Measurements from ENCODE around the gene UBE2O. TPM values are rescaled to one million over a fixed set of nuclear protein-coding genes. Genes with fewer than 3 reads are reported as not detected.

UBE2O gene
- total and polyA plus RNA-seq, 7 experiments from 2014 or later = 8.7 to 50.8 (median 39.2) TPM

- POLR2A ChIA-PET = interaction anchor here (0.5 to 2.4 kb wide), 7 partner anchors 12 to 605 kb away, joined by 3 to 8 read pairs (median 4); partner anchors contain the start of gene RHBDF2
- Histone ChIP-seq H3K36me3 (ENCODE audit: control insufficient read depth in 2 of 3, insufficient read depth in 3 of 3, low read length in 3 of 3) (no peaks in the 10 kb centered on the region), H3K4me1 (ENCODE audit: control insufficient read depth in 2 of 2, insufficient read depth in 2 of 2, low read length in 2 of 2) (peaks cover 11 to 26% of the 10 kb centered on the region in 2 donors), H3K27me3 (ENCODE audit: control insufficient read depth in 2 of 2, insufficient read depth in 2 of 2, low read length in 2 of 2) (no peaks in the 10 kb centered on the region), H3K9me3 (ENCODE audit: control insufficient read depth in 2 of 3, low read length in 3 of 3) (no peaks in the 10 kb centered on the region), H3K4me3 (ENCODE audit: low read length) (peak overlapping the region; percentile 73), H3K27ac (ENCODE audit: low read depth, low read length) (peak overlapping the region; percentile 89)
- CTCF ChIA-PET = interaction anchor here (0.6 to 1.7 kb wide), 3 partner anchors 10 to 53 kb away, joined by 3 to 7 read pairs (median 3); no protein-coding TSS in a partner anchor
- peaks cover 0 to 4% (median 0%) of the 10 kb centered on the region in 11 donors for H3K9me3 Mint-ChIP-seq
- peaks cover 23 to 53% (median 48%) of the 10 kb centered on the region in 7 donors for H3K4me1 Mint-ChIP-seq
- peak overlapping the region in 7 of 9 donors; percentile 43 to 86 (median 70) for H3K27ac Mint-ChIP-seq
- DNase-seq = peak in 2 of 9 donors; percentile 17 to 19
- peak; percentile 23 for ATAC-seq
- peak overlapping the region; percentile 86 to 95 (median 88) for H3K4me3 Mint-ChIP-seq
- no peaks in the 10 kb centered on the region for H3K27me3 Mint-ChIP-seq
- intact Hi-C loops (cut with micrococcal nuclease) = loop anchor here (2.0 to 10.0 kb wide), 10 partner anchors 41 to 635 kb away; partner anchors contain the start of genes ACOX1 (in 1 of the 2), MFSD11 (in 1 of the 2), PRPSAP1 (in 1 of the 2) and SPHK1 (in 1 of the 2)
- H3K36me3 Mint-ChIP-seq = no peaks in the 10 kb centered on the region
Measured at GRCh38 chr17:76452127-76452659, 759 bp downstream of the UBE2O start.

GRCh38 chr17:76451506-76451905 is 1.4 kb downstream of the UBE2O start:
- H3K4me3 Mint-ChIP-seq = peak overlapping the region; percentile 66 to 95 (median 88)
- peak overlapping the region in 4 of 9 donors; percentile 17 to 86 (median 62) for H3K27ac Mint-ChIP-seq
- H3K9me3 Mint-ChIP-seq = peaks cover 0 to 4% (median 0%) of the 10 kb centered on the region in 11 donors
- H3K27me3 ChIP-seq (ENCODE audit: control insufficient read depth in 2 of 2, insufficient read depth in 2 of 2, low read length in 2 of 2) = no peaks in the 10 kb centered on the region
- ChIA-PET CTCF (interaction anchor here (0.6 to 1.7 kb wide), 3 partner anchors 11 to 53 kb away, joined by 3 to 7 read pairs (median 3); no protein-coding TSS in a partner anchor), POLR2A (interaction anchor here (0.5 to 1.8 kb wide), 4 partner anchors 11 to 604 kb away, joined by 3 to 8 read pairs (median 4); partner anchors contain the start of gene RHBDF2)
- H3K4me1 ChIP-seq (ENCODE audit: control insufficient read depth in 2 of 2, insufficient read depth in 2 of 2, low read length in 2 of 2) = peaks cover 11 to 26% of the 10 kb centered on the region in 2 donors
- peak overlapping the region; percentile 73 for H3K4me3 ChIP-seq (ENCODE audit: low read length)
- H3K9me3 ChIP-seq (ENCODE audit: control insufficient read depth in 2 of 3, low read length in 3 of 3) = no peaks in the 10 kb centered on the region
- no peaks in the 10 kb centered on the region for H3K36me3 Mint-ChIP-seq
- H3K4me1 Mint-ChIP-seq = peaks cover 26 to 60% (median 55%) of the 10 kb centered on the region in 7 donors
- no peak overlapping the region for H3K27ac ChIP-seq (ENCODE audit: low read depth, low read length)
- H3K36me3 ChIP-seq (ENCODE audit: control insufficient read depth in 2 of 3, insufficient read depth in 3 of 3, low read length in 3 of 3) = no peaks in the 10 kb centered on the region
- no peak for ATAC-seq
- no peak for DNase-seq
- no peaks in the 10 kb centered on the region for H3K27me3 Mint-ChIP-seq
- intact Hi-C loops (cut with micrococcal nuclease) = loop anchor here (5.0 to 10.0 kb wide), 5 partner anchors 66 to 636 kb away; partner anchors contain the start of genes MFSD11 (in 1 of the 2), PRPSAP1 (in 1 of the 2) and SRSF2 (in 1 of the 2)

- H3K27ac ChIP-seq (ENCODE audit: low read depth, low read length) = no peak overlapping the region
- peaks cover 0 to 3% (median 0%) of the 10 kb centered on the region in 5 donors for H3K36me3 Mint-ChIP-seq
- H3K9me3 Mint-ChIP-seq = peaks cover 0 to 4% (median 0%) of the 10 kb centered on the region in 11 donors
- no peaks in the 10 kb centered on the region for H3K9me3 ChIP-seq (ENCODE audit: control insufficient read depth in 2 of 3, low read length in 3 of 3)
- no peaks in the 10 kb centered on the region for H3K27me3 ChIP-seq (ENCODE audit: control insufficient read depth in 2 of 2, insufficient read depth in 2 of 2, low read length in 2 of 2)
- no peaks in the 10 kb centered on the region for H3K27me3 Mint-ChIP-seq
- no peaks in the 10 kb centered on the region for H3K36me3 ChIP-seq (ENCODE audit: control insufficient read depth in 2 of 3, insufficient read depth in 3 of 3, low read length in 3 of 3)
- peaks cover 11 to 26% of the 10 kb centered on the region in 2 donors for H3K4me1 ChIP-seq (ENCODE audit: control insufficient read depth in 2 of 2, insufficient read depth in 2 of 2, low read length in 2 of 2)
- ChIA-PET CTCF (no interaction called here), POLR2A (interaction anchor here (0.5 to 0.7 kb wide), 2 partner anchors 68 to 91 kb away, joined by 3 to 4 read pairs; partner anchors contain the start of gene PRCD)
- no peak overlapping the region for H3K4me3 ChIP-seq (ENCODE audit: low read length)
- intact Hi-C loops (cut with micrococcal nuclease) = no loop called here
- DNase-seq (no peak), ATAC-seq (no peak)
- H3K27ac Mint-ChIP-seq = no peak overlapping the region
- H3K4me1 Mint-ChIP-seq = peaks cover 42 to 83% (median 75%) of the 10 kb centered on the region in 7 donors
- H3K4me3 Mint-ChIP-seq = peak overlapping the region in 1 of 10 donors; percentile 51
Measured at GRCh38 chr17:76449126-76449525, 3.8 kb downstream of the UBE2O start.

GRCh38 chr17:76447931-76448652 is 4.9 kb downstream of the UBE2O start:
- H3K4me1 ChIP-seq (ENCODE audit: control insufficient read depth in 2 of 2, insufficient read depth in 2 of 2, low read length in 2 of 2) = peaks cover 11 to 26% of the 10 kb centered on the region in 2 donors
- H3K27ac ChIP-seq (ENCODE audit: low read depth, low read length) = no peak overlapping the region
- no peak overlapping the region for H3K4me3 ChIP-seq (ENCODE audit: low read length)
- H3K36me3 Mint-ChIP-seq = peaks cover 0 to 8% (median 0%) of the 10 kb centered on the region in 5 donors
- H3K36me3 ChIP-seq (ENCODE audit: control insufficient read depth in 2 of 3, insufficient read depth in 3 of 3, low read length in 3 of 3) = no peaks in the 10 kb centered on the region
- no peaks in the 10 kb centered on the region for H3K27me3 ChIP-seq (ENCODE audit: control insufficient read depth in 2 of 2, insufficient read depth in 2 of 2, low read length in 2 of 2)
- no peaks in the 10 kb centered on the region for H3K9me3 ChIP-seq (ENCODE audit: control insufficient read depth in 2 of 3, low read length in 3 of 3)
- ATAC-seq = no peak
- peak overlapping the region in 2 of 9 donors; percentile 10 to 36 for H3K27ac Mint-ChIP-seq
- intact Hi-C loops (cut with micrococcal nuclease) = no loop called here
- no peaks in the 10 kb centered on the region for H3K27me3 Mint-ChIP-seq
- peaks cover 50 to 84% (median 78%) of the 10 kb centered on the region in 7 donors for H3K4me1 Mint-ChIP-seq
- ChIA-PET POLR2A (no interaction called here), CTCF (interaction anchor here (0.6 to 0.8 kb wide), 2 partner anchors 52 to 62 kb away, joined by 3 read pairs; no protein-coding TSS in a partner anchor)
- H3K9me3 Mint-ChIP-seq = no peaks in the 10 kb centered on the region
- DNase-seq = no peak
- H3K4me3 Mint-ChIP-seq = peak overlapping the region in 2 of 10 donors; percentile 18 to 57

- ATAC-seq (no peak), DNase-seq (no peak)
- peaks cover 58 to 91% (median 85%) of the 10 kb centered on the region in 7 donors for H3K4me1 Mint-ChIP-seq
- Histone ChIP-seq H3K9me3 (ENCODE audit: control insufficient read depth in 2 of 3, low read length in 3 of 3) (no peaks in the 10 kb centered on the region), H3K27me3 (ENCODE audit: control insufficient read depth in 2 of 2, insufficient read depth in 2 of 2, low read length in 2 of 2) (no peaks in the 10 kb centered on the region), H3K4me3 (ENCODE audit: low read length) (no peak overlapping the region), H3K36me3 (ENCODE audit: control insufficient read depth in 2 of 3, insufficient read depth in 3 of 3, low read length in 3 of 3) (no peaks in the 10 kb centered on the region), H3K27ac (ENCODE audit: low read depth, low read length) (no peak overlapping the region), H3K4me1 (ENCODE audit: control insufficient read depth in 2 of 2, insufficient read depth in 2 of 2, low read length in 2 of 2) (peaks cover 5 to 19% of the 10 kb centered on the region in 2 donors)
- H3K4me3 Mint-ChIP-seq = peak overlapping the region in 1 of 10 donors; percentile 35
- ChIA-PET CTCF (interaction anchor here (0.7 kb wide), 1 partner anchor 165 kb away, joined by 4 read pairs; no protein-coding TSS in a partner anchor), POLR2A (no interaction called here)
- H3K27me3 Mint-ChIP-seq = no peaks in the 10 kb centered on the region
- intact Hi-C loops (cut with micrococcal nuclease) = no loop called here
- peaks cover 0 to 13% (median 3%) of the 10 kb centered on the region in 5 donors for H3K36me3 Mint-ChIP-seq
- no peaks in the 10 kb centered on the region for H3K9me3 Mint-ChIP-seq
- peak overlapping the region in 1 of 9 donors; percentile 59 for H3K27ac Mint-ChIP-seq
Measured at GRCh38 chr17:76446449-76447231, 6.3 kb downstream of the UBE2O start.

Data from naive thymus-derived CD4-positive, alpha-beta T cell (primary cell).